HUES6 (cell line): Measurements from ENCODE around the gene SCP2.

Experiments
- H3K27ac ChIP-seq: 2 replicates; pipeline ENCODE4 v1.7.0; 2013; ENCODE audit warnings: low read depth, mild to moderate bottlenecking, low read length, inconsistent platforms
- H3K27me3 ChIP-seq: 2 replicates; pipeline ENCODE4 v1.6.1; 2013; ENCODE audit warnings: low read length; ENCODE audit not compliant: control insufficient read depth, insufficient read depth
- H3K36me3 ChIP-seq: 2 replicates; pipeline ENCODE4 v1.6.1; 2013; ENCODE audit warnings: low read length; ENCODE audit not compliant: control insufficient read depth, insufficient read depth
- H3K4me1 ChIP-seq: 2 replicates; pipeline ENCODE4 v1.6.1; 2013; ENCODE audit warnings: low read length; ENCODE audit not compliant: control insufficient read depth, insufficient read depth
- H3K4me3 ChIP-seq: 2 replicates; pipeline ENCODE4 v1.5.1; 2013; ENCODE audit warnings: low read depth, low read length
- H3K9ac ChIP-seq: one replicate; pipeline ENCODE4 v1.6.1; 2013; ENCODE audit warnings: mild to moderate bottlenecking, low read length
- H3K9me3 ChIP-seq: 2 replicates; pipeline ENCODE4 v1.6.1; 2013; ENCODE audit warnings: low read depth, low read length; ENCODE audit not compliant: control insufficient read depth, insufficient read depth

Gene SCP2

GRCh38 chr1:52906135-52906603 is 20.9 kb upstream of the SCP2 start:
- Histone ChIP-seq H3K4me1 (peaks cover 22% of the 10 kb centered on the region), H3K27ac (no peak overlapping the region), H3K36me3 (no peaks in the 10 kb centered on the region), H3K27me3 (no peaks in the 10 kb centered on the region), H3K9ac (no peak overlapping the region), H3K9me3 (no peaks in the 10 kb centered on the region), H3K4me3 (no peak overlapping the region)

GRCh38 chr1:52907068-52907811 is 19.8 kb upstream of the SCP2 start:
- Histone ChIP-seq H3K36me3 (no peaks in the 10 kb centered on the region), H3K9me3 (no peaks in the 10 kb centered on the region), H3K4me3 (no peak overlapping the region), H3K4me1 (peaks cover 25% of the 10 kb centered on the region), H3K27me3 (no peaks in the 10 kb centered on the region), H3K9ac (no peak overlapping the region), H3K27ac (no peak overlapping the region)

- H3K36me3 ChIP-seq = no peaks in the 10 kb centered on the region
Observed at GRCh38 chr1:52907812-52908153, 19.3 kb upstream of the SCP2 start.

GRCh38 chr1:52911541-52911940 is 15.5 kb upstream of the SCP2 start:
- H3K27ac ChIP-seq = no peak overlapping the region
- peaks cover 11% of the 10 kb centered on the region for H3K4me1 ChIP-seq

More at GRCh38 chr1:52907812-52908153, 19.3 kb upstream of the SCP2 start:
- Histone ChIP-seq H3K4me1 (peaks cover 25% of the 10 kb centered on the region), H3K4me3 (no peak overlapping the region), H3K27me3 (no peaks in the 10 kb centered on the region), H3K9ac (no peak overlapping the region), H3K27ac (no peak overlapping the region), H3K9me3 (no peaks in the 10 kb centered on the region)

GRCh38 chr1:52913014-52913413 is 14.1 kb upstream of the SCP2 start:
- Histone ChIP-seq H3K36me3 (no peaks in the 10 kb centered on the region), H3K9ac (no peak overlapping the region), H3K27me3 (no peaks in the 10 kb centered on the region), H3K4me3 (no peak overlapping the region), H3K27ac (no peak overlapping the region), H3K9me3 (no peaks in the 10 kb centered on the region), H3K4me1 (peaks cover 11% of the 10 kb centered on the region)

More at GRCh38 chr1:52911541-52911940, 15.5 kb upstream of the SCP2 start:
- H3K4me3 ChIP-seq = no peak overlapping the region
- H3K27me3 ChIP-seq = no peaks in the 10 kb centered on the region
- no peaks in the 10 kb centered on the region for H3K9me3 ChIP-seq
- no peaks in the 10 kb centered on the region for H3K36me3 ChIP-seq
- no peak overlapping the region for H3K9ac ChIP-seq

- Histone ChIP-seq H3K4me3 (no peak overlapping the region), H3K4me1 (peaks cover 11% of the 10 kb centered on the region), H3K27ac (no peak overlapping the region), H3K36me3 (no peaks in the 10 kb centered on the region), H3K27me3 (no peaks in the 10 kb centered on the region), H3K9ac (no peak overlapping the region), H3K9me3 (no peaks in the 10 kb centered on the region)
Observed at GRCh38 chr1:52913537-52913936, 13.5 kb upstream of the SCP2 start.

- Histone ChIP-seq H3K4me1 (peaks cover 11% of the 10 kb centered on the region), H3K36me3 (no peaks in the 10 kb centered on the region), H3K27ac (no peak overlapping the region), H3K9ac (no peak overlapping the region), H3K27me3 (0 out of 2 replicates have a peak, but pooled peaks cover 2% of the 10 kb centered on the region), H3K4me3 (no peak overlapping the region), H3K9me3 (0 out of 2 replicates have a peak, but pooled peaks cover 5% of the 10 kb centered on the region)
Observed at GRCh38 chr1:52914463-52914862, 12.6 kb upstream of the SCP2 start.

GRCh38 chr1:52915211-52915854 is 11.7 kb upstream of the SCP2 start:
- no peaks in the 10 kb centered on the region for H3K36me3 ChIP-seq
- 0 out of 2 replicates have a peak, but pooled peaks cover 5% of the 10 kb centered on the region for H3K9me3 ChIP-seq
- no peak overlapping the region for H3K4me3 ChIP-seq
- H3K4me1 ChIP-seq = peaks cover 11% of the 10 kb centered on the region
- no peak overlapping the region for H3K27ac ChIP-seq
- H3K27me3 ChIP-seq = peaks cover 6% of the 10 kb centered on the region
- H3K9ac ChIP-seq = no peak overlapping the region

GRCh38 chr1:52915855-52916220 is 11.2 kb upstream of the SCP2 start:
- no peaks in the 10 kb centered on the region for H3K36me3 ChIP-seq
- H3K27me3 ChIP-seq = peaks cover 11% of the 10 kb centered on the region
- H3K9me3 ChIP-seq = 0 out of 2 replicates have a peak, but pooled peaks cover 5% of the 10 kb centered on the region
- H3K27ac ChIP-seq = no peak overlapping the region
- no peak overlapping the region for H3K4me3 ChIP-seq
- peaks cover 11% of the 10 kb centered on the region for H3K4me1 ChIP-seq
- no peak overlapping the region for H3K9ac ChIP-seq

GRCh38 chr1:52916241-52916975 is 10.7 kb upstream of the SCP2 start:
- H3K27ac ChIP-seq = no peak overlapping the region

GRCh38 chr1:52917156-52917555 is 9.9 kb upstream of the SCP2 start:
- Histone ChIP-seq H3K27me3 (peaks cover 22% of the 10 kb centered on the region), H3K9ac (no peak overlapping the region), H3K27ac (no peak overlapping the region), H3K4me1 (peaks cover 7% of the 10 kb centered on the region; the same call in 1 of the 2 replicates), H3K4me3 (no peak overlapping the region), H3K36me3 (no peaks in the 10 kb centered on the region), H3K9me3 (0 out of 2 replicates have a peak, but pooled peaks cover 5% of the 10 kb centered on the region)

More at GRCh38 chr1:52916241-52916975, 10.7 kb upstream of the SCP2 start:
- Histone ChIP-seq H3K4me3 (no peak overlapping the region), H3K4me1 (peaks cover 8% of the 10 kb centered on the region; the same call in 1 of the 2 replicates), H3K9me3 (0 out of 2 replicates have a peak, but pooled peaks cover 5% of the 10 kb centered on the region), H3K27me3 (peaks cover 16% of the 10 kb centered on the region), H3K9ac (no peak overlapping the region), H3K36me3 (no peaks in the 10 kb centered on the region)
